ENCODE results near the gene MSMB. TPM values are rescaled to one million over a fixed set of nuclear protein-coding genes. Genes with fewer than 3 reads are reported as not detected.

Gene MSMB
- total RNA-seq, 1 donor from 2014 or later = 5.6 TPM

DNA sequence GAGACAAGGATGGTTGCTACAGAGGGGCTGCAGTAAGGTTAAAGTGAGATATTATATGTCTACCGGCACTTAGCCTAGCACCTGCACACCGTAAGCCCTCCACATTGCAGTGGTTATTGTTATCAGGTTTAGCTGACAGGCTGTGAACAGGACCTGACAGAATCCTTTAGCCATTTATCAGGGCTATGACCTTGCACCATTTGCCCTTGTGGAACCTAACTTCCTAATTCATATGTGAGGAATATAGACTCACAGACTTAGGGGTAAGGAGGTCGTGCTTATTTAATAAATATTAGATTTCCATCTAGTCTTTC lies 25.8 kb downstream of the MSMB start:
- TF ChIP-seq, protein P1, sequence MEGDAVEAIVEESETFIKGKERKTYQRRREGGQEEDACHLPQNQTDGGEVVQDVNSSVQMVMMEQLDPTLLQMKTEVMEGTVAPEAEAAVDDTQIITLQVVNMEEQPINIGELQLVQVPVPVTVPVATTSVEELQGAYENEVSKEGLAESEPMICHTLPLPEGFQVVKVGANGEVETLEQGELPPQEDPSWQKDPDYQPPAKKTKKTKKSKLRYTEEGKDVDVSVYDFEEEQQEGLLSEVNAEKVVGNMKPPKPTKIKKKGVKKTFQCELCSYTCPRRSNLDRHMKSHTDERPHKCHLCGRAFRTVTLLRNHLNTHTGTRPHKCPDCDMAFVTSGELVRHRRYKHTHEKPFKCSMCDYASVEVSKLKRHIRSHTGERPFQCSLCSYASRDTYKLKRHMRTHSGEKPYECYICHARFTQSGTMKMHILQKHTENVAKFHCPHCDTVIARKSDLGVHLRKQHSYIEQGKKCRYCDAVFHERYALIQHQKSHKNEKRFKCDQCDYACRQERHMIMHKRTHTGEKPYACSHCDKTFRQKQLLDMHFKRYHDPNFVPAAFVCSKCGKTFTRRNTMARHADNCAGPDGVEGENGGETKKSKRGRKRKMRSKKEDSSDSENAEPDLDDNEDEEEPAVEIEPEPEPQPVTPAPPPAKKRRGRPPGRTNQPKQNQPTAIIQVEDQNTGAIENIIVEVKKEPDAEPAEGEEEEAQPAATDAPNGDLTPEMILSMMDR (conservative IDR thresholded peaks at IDR 0.05) = no peak
- H3K27ac Mint-ChIP-seq = no peak overlapping the region
- H3K36me3 Mint-ChIP-seq = peaks cover 8% of the 10 kb centered on the region
- H3K4me1 Mint-ChIP-seq (ENCODE audit: unreplicated experiment) = peaks cover 37% of the 10 kb centered on the region
- H3K27me3 Mint-ChIP-seq = no peaks in the 10 kb centered on the region
- no peak for DNase-seq (ENCODE audit: extremely low spot score, unreplicated experiment)
- no peak overlapping the region for H3K4me3 Mint-ChIP-seq
- no peaks in the 10 kb centered on the region for H3K9me3 Mint-ChIP-seq

DNA sequence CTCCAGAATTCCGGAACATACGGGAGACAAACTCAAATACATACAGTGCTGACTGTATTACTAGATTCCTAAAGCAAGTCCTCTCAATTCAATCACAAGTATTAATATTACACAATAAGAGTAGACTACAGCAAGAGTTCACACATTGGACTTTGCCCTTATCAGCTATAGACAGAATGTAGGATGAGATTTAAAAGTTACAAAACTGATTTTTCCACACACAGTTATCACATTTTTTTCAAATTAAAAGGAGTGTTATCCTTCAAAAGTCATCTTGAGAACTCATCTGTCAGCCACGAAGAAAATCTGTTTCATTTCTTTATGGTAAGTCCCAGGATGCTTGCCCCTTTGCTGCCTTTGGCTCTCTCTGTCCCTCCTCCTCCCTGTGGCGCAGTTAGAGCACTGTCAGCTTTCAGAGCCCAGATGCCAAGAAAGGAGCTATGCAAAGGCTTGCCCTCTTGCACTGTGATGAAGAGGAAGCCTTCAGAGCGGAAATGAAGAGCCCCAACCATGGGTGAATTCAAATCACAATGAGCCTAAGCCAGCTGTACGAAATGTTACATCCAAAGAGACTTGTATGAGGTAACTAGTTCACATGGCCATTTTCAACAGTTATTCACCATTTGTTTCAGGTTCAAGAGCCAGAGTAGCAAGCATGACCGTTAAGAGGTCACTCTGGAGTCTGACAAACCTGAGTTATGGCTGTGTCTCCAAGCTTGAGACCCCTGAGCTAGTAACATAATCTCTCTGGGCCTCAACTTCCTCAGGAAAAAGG lies 26.3 kb downstream of the MSMB start:
- no peak overlapping the region for H3K4me3 Mint-ChIP-seq
- H3K4me1 Mint-ChIP-seq (ENCODE audit: unreplicated experiment) = peaks cover 35% of the 10 kb centered on the region
- no peaks in the 10 kb centered on the region for H3K9me3 Mint-ChIP-seq
- H3K27me3 Mint-ChIP-seq = no peaks in the 10 kb centered on the region
- TF ChIP-seq, protein P1 (conservative IDR thresholded peaks at IDR 0.05) = no peak
- no peak for DNase-seq (ENCODE audit: extremely low spot score, unreplicated experiment)
- peaks cover 10% of the 10 kb centered on the region for H3K36me3 Mint-ChIP-seq
- peak overlapping the region; percentile 15 for H3K27ac Mint-ChIP-seq

DNA sequence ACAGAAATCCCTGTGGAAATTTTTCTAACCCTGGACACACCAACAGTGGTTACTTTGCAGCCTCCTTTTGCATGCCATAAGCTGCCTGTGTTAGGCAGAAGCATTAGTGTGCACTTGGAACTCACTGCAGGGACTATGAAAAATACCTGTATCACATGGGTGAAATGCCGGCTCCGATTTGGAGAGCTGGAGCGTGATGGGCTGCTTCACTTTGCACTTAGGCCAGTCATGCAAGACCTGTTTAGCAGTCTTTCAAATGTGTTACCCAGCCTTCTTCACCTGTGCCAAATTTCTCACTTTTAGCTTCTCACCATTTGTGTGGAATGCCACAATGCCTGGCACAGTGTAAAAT lies 26.9 kb downstream of the MSMB start:
- no peaks in the 10 kb centered on the region for H3K27me3 Mint-ChIP-seq
- peaks cover 33% of the 10 kb centered on the region for H3K4me1 Mint-ChIP-seq (ENCODE audit: unreplicated experiment)
- DNase-seq (ENCODE audit: extremely low spot score, unreplicated experiment) = no peak
- no peak overlapping the region for H3K27ac Mint-ChIP-seq
- H3K9me3 Mint-ChIP-seq = no peaks in the 10 kb centered on the region
- TF ChIP-seq, protein P1 (conservative IDR thresholded peaks at IDR 0.05) = no peak
- H3K36me3 Mint-ChIP-seq = peaks cover 14% of the 10 kb centered on the region
- no peak overlapping the region for H3K4me3 Mint-ChIP-seq

DNA sequence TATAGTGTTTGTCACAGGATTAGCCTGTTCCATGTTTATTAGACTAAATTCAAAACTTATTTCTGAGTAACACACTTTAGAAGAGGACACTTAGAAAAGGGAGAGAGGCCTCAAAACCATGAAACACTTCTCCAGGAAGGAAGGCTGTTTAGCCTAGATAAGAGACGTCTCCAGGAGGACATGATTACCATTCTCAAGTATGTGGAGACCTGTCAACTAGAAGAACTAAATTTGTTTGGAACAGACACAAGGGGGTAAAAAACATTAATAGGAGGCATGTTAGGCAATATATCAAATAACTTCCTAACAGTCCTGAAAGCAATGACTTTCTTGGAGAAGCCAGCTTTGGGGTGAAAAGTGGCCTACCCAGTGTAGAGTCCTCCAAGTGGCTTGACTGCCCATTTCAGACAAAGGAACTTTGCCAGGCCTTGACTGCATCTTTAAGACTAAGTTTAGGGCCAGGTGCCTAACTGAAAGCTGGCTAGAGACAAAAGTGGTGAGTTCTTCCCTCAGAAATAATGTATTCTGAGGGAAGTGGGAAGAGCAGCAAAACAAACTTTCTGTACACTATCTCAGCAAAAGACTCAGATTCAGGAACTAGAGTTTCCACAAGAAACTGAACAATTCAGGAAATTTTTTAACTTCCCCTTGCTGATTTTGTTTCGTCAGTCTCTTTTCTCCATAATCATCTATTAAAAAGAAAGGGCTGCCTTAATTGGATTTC lies 27.5 kb downstream of the MSMB start:
- no peak for DNase-seq (ENCODE audit: extremely low spot score, unreplicated experiment)
- Mint-ChIP-seq H3K4me3 (no peak overlapping the region), H3K27ac (peak overlapping the region; percentile 32), H3K4me1 (ENCODE audit: unreplicated experiment) (peaks cover 30% of the 10 kb centered on the region), H3K36me3 (peaks cover 14% of the 10 kb centered on the region), H3K9me3 (no peaks in the 10 kb centered on the region), H3K27me3 (no peaks in the 10 kb centered on the region)
- TF ChIP-seq, protein P1 (conservative IDR thresholded peaks at IDR 0.05) = no peak

DNA sequence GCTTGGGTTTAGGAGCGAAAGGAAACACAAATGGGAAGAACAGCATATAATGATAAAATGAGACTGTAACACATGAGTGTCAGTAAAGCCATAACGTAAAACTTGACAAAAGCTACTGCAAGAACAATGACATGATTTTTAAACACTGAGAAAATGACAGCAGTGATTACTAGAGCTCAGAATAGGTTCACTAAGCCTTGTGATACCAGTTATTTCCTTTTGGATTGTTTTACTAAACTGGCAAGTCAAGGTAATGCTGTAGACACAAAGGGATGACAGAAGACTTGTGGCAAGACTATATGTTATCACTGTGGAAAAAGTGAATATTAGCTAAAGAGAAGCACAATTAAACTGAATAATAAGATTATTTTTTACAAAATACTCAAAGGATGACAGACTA lies 28.3 kb downstream of the MSMB start:
- H3K27ac Mint-ChIP-seq = no peak overlapping the region
- H3K4me3 Mint-ChIP-seq = no peak overlapping the region
- TF ChIP-seq, protein P1 (conservative IDR thresholded peaks at IDR 0.05) = no peak

More for the DNA sequence above, 28.3 kb downstream of the MSMB start:
- no peaks in the 10 kb centered on the region for H3K27me3 Mint-ChIP-seq
- H3K4me1 Mint-ChIP-seq (ENCODE audit: unreplicated experiment) = peaks cover 27% of the 10 kb centered on the region
- DNase-seq (ENCODE audit: extremely low spot score, unreplicated experiment) = no peak
- H3K9me3 Mint-ChIP-seq = no peaks in the 10 kb centered on the region
- peaks cover 16% of the 10 kb centered on the region for H3K36me3 Mint-ChIP-seq

All from type B pancreatic cell (in vitro differentiated cells).